OCI-LY7 (cell line): ENCODE measurements around the gene OBSL1.

ENCODE experiments used
- EZH2phosphoT487 ChIP-seq: fragments of 200-600 bp; sonication (generic); IDR thresholded peaks from 2 replicates; pipeline ENCODE4 v1.6.1; 2018; ENCODE audit warnings: low read depth, borderline replicate concordance, mild to moderate bottlenecking, mixed run types, antibody characterized with exemption, low read length, moderate library complexity, mixed read lengths
- TF ChIP-seq, protein P1 (sequence below): fragments of 200-600 bp; sonication (generic); conservative IDR thresholded peaks from 2 replicates; pipeline ENCODE4 v1.5.1; 2014; ENCODE audit warnings: mild to moderate bottlenecking, antibody characterized with exemption, low read length, moderate library complexity, mixed read lengths

DNA sequence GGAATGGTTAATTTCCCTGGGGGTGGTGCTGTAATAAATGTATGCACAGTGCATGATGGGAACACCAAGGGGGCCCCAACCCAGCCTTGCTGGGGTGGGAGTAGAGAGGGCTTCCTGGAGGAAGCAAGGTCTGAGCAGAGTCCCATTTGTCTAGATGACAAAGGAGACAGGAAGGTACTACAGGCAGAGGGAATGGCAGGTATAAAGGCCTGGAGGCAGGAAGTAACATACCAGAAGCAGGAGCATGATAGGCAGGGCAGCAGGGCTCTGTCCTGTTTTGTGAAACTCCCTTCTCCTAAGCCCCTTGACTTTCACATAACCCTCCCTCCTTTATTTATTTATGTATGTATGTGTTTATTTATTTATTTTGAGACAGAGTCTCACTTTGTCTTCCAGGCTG is 68.7 kb downstream of the OBSL1 start:
- TF ChIP-seq, protein P1, sequence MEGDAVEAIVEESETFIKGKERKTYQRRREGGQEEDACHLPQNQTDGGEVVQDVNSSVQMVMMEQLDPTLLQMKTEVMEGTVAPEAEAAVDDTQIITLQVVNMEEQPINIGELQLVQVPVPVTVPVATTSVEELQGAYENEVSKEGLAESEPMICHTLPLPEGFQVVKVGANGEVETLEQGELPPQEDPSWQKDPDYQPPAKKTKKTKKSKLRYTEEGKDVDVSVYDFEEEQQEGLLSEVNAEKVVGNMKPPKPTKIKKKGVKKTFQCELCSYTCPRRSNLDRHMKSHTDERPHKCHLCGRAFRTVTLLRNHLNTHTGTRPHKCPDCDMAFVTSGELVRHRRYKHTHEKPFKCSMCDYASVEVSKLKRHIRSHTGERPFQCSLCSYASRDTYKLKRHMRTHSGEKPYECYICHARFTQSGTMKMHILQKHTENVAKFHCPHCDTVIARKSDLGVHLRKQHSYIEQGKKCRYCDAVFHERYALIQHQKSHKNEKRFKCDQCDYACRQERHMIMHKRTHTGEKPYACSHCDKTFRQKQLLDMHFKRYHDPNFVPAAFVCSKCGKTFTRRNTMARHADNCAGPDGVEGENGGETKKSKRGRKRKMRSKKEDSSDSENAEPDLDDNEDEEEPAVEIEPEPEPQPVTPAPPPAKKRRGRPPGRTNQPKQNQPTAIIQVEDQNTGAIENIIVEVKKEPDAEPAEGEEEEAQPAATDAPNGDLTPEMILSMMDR: no peak
- no peak for TF ChIP-seq EZH2phosphoT487
